Eye (tissue), 1 donor: Measurements from ENCODE around the gene TJP1.

Source experiments
- DNase-seq: peaks from one replicate; pipeline ENCODE4 v3.0.0-alpha.2; 2015

TJP1 gene

GRCh38 chr15:29651476-29652233, 170.6 kb downstream of the TJP1 start:
- DNase-seq, result no peak
